Measurements from ENCODE around the gene PDIA2.

PDIA2 gene

DNA sequence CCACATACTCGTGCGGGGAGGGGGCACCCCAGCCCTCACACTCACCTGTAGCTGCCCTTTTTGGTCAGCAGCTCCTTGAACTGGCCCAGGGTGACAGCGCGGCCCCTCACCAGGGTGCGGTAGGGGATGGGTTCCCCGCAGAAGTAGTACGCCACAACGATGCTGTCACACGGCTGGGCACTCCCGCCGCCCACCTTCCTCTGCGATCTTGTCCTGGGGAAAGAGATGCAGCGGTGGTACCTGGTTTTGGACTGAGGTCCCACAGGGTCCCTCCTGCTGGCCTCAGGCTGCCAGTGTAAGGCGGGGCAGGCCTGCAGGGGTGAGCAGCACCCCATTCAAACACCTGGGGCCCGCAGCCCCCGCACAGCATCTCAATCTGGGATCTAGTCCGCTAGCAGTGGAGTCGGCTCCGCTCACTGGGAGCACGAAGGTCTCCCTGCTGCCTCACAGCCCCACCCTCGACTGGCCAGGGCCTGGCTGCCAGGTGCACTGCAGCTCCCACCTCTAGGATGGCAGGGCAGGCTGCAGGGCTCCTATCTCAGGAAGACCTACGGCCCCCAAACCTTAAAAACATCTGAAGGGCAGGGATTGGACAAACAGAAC lies 6.5 kb downstream of the PDIA2 start:
- 93 to 99% methylated on average over 18 to 19 of the region's 22 CpGs for WGBS, 2 experiments (ENCODE audit: insufficient coverage in 2 of 2)
- Histone ChIP-seq H3K36me3 (ENCODE audit: control insufficient read depth, insufficient read depth, low read length) (peaks cover 58% of the 10 kb centered on the region), H3K9me3 (ENCODE audit: control insufficient read depth, low read length) (no peaks in the 10 kb centered on the region), H3K27ac (ENCODE audit: low read depth, low read length, severe bottlenecking) (no peak overlapping the region), H3K4me3 (ENCODE audit: extremely low read depth, insufficient read depth, low read length, poor library complexity, severe bottlenecking) (no peak overlapping the region), H3K4me1 (ENCODE audit: control insufficient read depth, insufficient read depth, low read length, poor library complexity, severe bottlenecking) (no peaks in the 10 kb centered on the region)

DNA sequence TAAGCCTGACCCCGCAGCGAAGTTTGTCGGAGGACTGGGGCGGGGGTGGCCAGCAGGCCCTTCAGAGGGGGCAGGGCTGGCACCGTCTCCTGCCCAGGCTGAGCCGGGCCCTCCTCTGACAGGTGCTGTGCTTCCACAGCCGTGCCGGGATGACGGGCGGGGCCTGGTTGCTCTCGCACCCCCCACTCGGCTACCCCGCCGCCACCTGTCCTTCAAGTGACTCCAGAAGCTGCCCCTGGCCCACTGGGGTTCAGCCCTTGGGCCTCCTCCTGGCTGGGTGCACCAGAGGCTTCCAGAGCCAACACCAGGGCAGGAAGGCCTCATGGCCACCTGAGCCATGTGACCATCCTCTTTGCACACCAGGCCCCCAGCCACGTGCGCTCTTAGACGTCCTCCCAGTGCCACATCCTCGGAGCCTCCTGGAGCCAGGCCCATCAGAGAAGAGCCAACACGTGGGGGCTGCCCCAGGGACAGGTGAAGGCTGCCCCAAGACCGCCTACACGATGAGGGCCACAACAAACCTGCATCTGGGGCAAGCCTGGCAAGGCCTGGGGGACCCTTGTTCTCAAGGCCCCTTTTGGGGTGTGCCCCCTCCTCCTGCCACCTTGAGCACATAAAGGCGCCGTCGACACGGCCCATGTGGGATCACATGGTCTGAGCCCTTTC lies 7.2 kb downstream of the PDIA2 start:
- H3K36me3 ChIP-seq (ENCODE audit: control insufficient read depth, insufficient read depth, low read length), result peaks cover 58% of the 10 kb centered on the region
- H3K9me3 ChIP-seq (ENCODE audit: control insufficient read depth, low read length), result no peaks in the 10 kb centered on the region
- no peak overlapping the region for H3K4me3 ChIP-seq (ENCODE audit: extremely low read depth, insufficient read depth, low read length, poor library complexity, severe bottlenecking)
- no peak overlapping the region for H3K27ac ChIP-seq (ENCODE audit: low read depth, low read length, severe bottlenecking)
- H3K4me1 ChIP-seq (ENCODE audit: control insufficient read depth, insufficient read depth, low read length, poor library complexity, severe bottlenecking), result no peaks in the 10 kb centered on the region
- 97 to 98% methylated on average over 16 to 25 of the region's 25 CpGs for WGBS, 2 experiments (ENCODE audit: insufficient coverage in 2 of 2)

DNA sequence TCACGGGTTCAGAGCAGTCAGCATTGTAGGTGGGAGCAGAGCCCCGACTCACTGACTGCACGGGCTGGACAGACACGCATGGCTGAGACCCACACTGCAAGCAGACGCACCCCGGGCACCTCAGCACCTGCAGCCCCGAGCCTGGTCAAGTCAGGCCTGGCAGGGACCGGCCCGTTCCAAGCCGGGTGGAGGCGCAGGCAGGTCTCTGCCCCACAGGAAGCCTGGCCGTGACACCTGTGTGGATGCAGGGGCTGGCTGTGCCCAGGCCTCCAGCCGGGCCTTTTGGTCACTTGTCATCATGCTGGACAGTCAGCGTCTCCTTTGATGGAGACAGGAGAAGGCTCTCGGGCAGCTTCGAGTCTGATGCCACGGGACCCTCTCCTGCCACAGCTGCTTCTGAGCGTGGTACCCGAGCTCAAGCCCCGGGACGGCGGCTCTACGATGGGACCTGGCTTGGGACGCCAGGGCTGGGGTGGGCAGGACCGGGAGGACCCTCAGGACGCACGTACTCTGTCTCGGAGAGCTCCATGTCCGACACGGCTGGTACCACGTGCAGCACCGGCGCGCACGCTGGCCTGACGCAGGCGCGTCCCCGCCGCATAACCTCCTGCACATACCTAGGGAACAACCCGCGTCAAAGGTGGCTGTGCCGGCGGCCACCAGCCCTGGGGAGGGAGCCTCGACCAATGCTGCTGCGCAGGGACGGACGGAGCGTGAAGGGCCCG lies 7.9 kb downstream of the PDIA2 start:
- Histone ChIP-seq H3K27ac (ENCODE audit: low read depth, low read length, severe bottlenecking) (no peak overlapping the region), H3K4me3 (ENCODE audit: extremely low read depth, insufficient read depth, low read length, poor library complexity, severe bottlenecking) (no peak overlapping the region), H3K9me3 (ENCODE audit: control insufficient read depth, low read length) (no peaks in the 10 kb centered on the region), H3K36me3 (ENCODE audit: control insufficient read depth, insufficient read depth, low read length) (peaks cover 63% of the 10 kb centered on the region), H3K4me1 (ENCODE audit: control insufficient read depth, insufficient read depth, low read length, poor library complexity, severe bottlenecking) (no peaks in the 10 kb centered on the region)
- WGBS, 2 experiments (ENCODE audit: insufficient coverage in 2 of 2), result 96 to 97% methylated on average over 49 to 50 of the region's 50 CpGs

DNA sequence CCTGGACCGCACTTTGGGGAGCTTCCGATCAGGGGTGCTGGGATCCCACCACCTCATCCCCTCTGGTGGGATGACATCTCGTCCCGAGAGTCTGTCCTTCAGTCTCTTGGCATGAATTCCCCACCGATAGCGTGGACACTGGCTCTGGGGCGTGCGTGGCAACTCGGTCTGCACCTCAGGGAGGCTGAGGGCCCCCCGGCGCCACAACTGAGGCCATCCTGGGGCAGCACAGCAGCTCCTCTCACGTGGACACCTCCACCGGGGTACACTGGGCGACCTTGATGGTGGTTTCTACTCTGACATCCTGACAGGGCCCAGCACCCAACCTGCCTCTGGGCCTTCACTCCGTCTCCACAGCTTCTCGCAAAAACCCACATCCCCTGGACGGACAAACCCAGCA lies 8.6 kb downstream of the PDIA2 start:
- H3K9me3 ChIP-seq (ENCODE audit: control insufficient read depth, low read length), result no peaks in the 10 kb centered on the region
- WGBS, 2 experiments (ENCODE audit: insufficient coverage in 2 of 2), result 89% methylated on average over 15 to 17 of the region's 17 CpGs
- H3K27ac ChIP-seq (ENCODE audit: low read depth, low read length, severe bottlenecking), result no peak overlapping the region
- H3K4me1 ChIP-seq (ENCODE audit: control insufficient read depth, insufficient read depth, low read length, poor library complexity, severe bottlenecking), result no peaks in the 10 kb centered on the region
- no peak overlapping the region for H3K4me3 ChIP-seq (ENCODE audit: extremely low read depth, insufficient read depth, low read length, poor library complexity, severe bottlenecking)
- peaks cover 65% of the 10 kb centered on the region for H3K36me3 ChIP-seq (ENCODE audit: control insufficient read depth, insufficient read depth, low read length)

DNA sequence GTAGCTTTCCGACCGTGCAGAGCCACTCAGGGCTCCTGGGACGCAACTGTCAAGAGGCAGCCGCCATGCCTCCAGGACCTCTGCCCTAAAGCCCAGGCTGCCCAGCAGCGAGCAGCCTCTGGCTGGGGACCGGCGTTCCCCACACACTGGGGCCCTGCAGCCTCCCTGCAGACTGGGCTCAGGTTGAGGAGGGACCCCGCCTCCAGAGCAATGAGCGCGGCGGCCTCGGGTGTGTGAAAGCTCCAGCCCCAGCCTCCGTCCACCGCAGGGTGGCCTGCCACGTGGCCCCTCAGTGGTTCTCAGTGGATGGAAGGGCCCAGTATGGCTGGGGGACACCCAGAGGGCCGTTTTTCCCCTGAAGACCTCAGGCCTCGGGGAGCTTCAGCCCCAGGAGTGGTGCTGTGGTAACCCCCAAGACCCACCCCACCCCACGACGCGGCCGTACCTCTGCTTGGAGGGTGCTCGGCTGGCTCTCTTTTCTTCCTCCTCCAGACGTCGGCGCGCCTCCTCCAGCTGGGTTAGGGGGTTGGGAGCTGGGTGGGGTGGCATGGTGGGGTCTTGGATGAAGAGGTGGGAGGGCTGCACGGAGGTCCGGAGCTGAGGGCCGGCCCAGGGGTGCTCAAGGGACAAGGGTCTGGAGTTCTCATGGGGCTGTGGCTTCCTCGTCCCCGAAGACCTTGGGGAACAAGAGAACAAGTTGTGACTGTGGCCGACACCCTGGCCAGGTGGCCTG lies 10.2 kb downstream of the PDIA2 start:
- Histone ChIP-seq H3K4me1 (ENCODE audit: control insufficient read depth, insufficient read depth, low read length, poor library complexity, severe bottlenecking) (no peaks in the 10 kb centered on the region), H3K9me3 (ENCODE audit: control insufficient read depth, low read length) (no peaks in the 10 kb centered on the region), H3K36me3 (ENCODE audit: control insufficient read depth, insufficient read depth, low read length) (peaks cover 63% of the 10 kb centered on the region), H3K4me3 (ENCODE audit: extremely low read depth, insufficient read depth, low read length, poor library complexity, severe bottlenecking) (no peak overlapping the region), H3K27ac (ENCODE audit: low read depth, low read length, severe bottlenecking) (no peak overlapping the region)
- 95 to 97% methylated on average over 15 to 21 of the region's 32 CpGs for WGBS, 2 experiments (ENCODE audit: insufficient coverage in 2 of 2)

DNA sequence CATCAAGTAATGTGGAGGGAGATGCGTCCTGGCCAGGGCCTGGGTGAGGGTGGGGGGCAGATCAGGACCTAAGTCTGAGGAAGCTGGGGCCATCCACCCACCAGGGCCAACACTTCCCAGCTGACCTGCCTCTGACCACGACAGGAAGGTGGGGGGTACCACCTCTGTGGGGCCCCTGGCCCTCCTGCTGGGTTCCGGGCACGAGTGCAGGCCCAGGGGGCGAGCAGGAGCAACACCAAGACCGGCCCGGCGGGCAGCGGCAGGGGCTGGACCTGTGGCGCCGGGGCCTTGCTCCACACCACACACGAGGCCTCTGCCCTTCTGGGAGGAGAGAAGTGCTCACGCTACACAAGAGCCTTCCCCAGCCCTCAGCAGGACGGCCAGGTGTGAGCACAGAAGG lies 13.3 kb downstream of the PDIA2 start:
- H3K4me3 ChIP-seq (ENCODE audit: extremely low read depth, insufficient read depth, low read length, poor library complexity, severe bottlenecking), result no peak overlapping the region
- peaks cover 63% of the 10 kb centered on the region for H3K36me3 ChIP-seq (ENCODE audit: control insufficient read depth, insufficient read depth, low read length)
- H3K9me3 ChIP-seq (ENCODE audit: control insufficient read depth, low read length), result no peaks in the 10 kb centered on the region
- 94 to 97% methylated on average over 13 to 14 of the region's 14 CpGs for WGBS, 2 experiments (ENCODE audit: insufficient coverage in 2 of 2)
- no peak overlapping the region for H3K27ac ChIP-seq (ENCODE audit: low read depth, low read length, severe bottlenecking)
- no peaks in the 10 kb centered on the region for H3K4me1 ChIP-seq (ENCODE audit: control insufficient read depth, insufficient read depth, low read length, poor library complexity, severe bottlenecking)

DNA sequence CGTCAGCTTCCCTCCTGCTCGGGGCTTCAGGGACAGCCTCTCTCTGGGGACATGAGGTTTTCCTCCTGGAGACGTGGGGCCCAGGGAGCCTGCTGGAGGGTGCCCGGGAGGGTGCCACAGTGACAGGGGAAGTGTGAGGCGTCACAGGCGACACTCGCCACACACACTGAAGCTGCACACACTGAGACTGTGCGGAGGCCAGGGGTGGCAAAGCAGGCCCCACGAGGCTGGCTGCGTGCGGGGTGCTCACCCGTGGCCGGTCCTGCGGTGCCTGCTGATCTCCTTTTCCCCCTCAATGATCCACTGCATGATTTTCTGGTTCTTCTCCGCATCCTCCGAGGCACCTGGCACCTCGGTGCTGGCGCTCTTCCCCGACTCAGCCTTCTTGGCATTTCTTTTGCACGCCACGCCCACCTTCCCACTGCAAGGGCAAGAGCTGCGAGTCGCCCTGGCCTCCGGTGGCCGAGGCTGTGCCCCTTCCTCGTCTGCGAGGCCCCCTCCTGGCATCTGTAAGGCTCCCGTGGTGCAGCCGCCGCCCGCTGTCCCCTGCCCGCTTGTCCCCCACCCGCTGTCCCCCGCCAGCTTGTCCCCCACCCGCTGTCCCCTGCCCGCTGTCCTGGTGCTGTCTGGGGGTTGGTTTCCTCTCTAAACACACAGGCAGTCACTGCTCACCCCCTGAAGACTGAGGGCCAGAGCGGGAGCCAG lies 14.0 kb downstream of the PDIA2 start:
- WGBS, 2 experiments (ENCODE audit: insufficient coverage in 2 of 2), result 94 to 96% methylated on average over 29 of the region's 37 CpGs
- Histone ChIP-seq H3K36me3 (ENCODE audit: control insufficient read depth, insufficient read depth, low read length) (peaks cover 60% of the 10 kb centered on the region), H3K4me1 (ENCODE audit: control insufficient read depth, insufficient read depth, low read length, poor library complexity, severe bottlenecking) (no peaks in the 10 kb centered on the region)

DNA sequence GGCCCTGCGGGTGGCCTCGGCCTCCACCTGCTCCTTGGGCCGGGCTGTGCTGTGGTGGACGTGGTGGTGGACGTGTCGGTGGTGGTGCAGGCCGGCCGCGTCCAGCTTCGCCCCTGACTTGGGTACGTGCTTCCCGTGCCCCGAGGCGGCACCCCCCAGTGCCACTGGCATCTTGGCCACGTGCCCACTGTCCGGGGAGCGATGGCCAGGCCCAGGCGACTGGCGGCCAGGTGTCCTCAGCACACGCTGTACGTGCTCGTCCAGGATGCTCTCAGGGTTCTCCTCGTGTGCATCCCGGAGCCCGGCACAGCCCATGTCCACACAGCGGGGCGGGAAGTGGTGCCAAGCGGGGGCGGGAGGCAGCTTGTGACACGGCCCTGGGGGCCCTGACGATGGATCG lies 14.9 kb downstream of the PDIA2 start:
- Histone ChIP-seq H3K4me3 (ENCODE audit: extremely low read depth, insufficient read depth, low read length, poor library complexity, severe bottlenecking) (no peak overlapping the region), H3K4me1 (ENCODE audit: control insufficient read depth, insufficient read depth, low read length, poor library complexity, severe bottlenecking) (no peaks in the 10 kb centered on the region), H3K36me3 (ENCODE audit: control insufficient read depth, insufficient read depth, low read length) (peaks cover 60% of the 10 kb centered on the region), H3K27ac (ENCODE audit: low read depth, low read length, severe bottlenecking) (no peak overlapping the region), H3K9me3 (ENCODE audit: control insufficient read depth, low read length) (no peaks in the 10 kb centered on the region)
- WGBS, 2 experiments (ENCODE audit: insufficient coverage in 2 of 2), result 98 to 99% methylated on average over 24 to 32 of the region's 32 CpGs

More for the DNA sequence above, 14.0 kb downstream of the PDIA2 start:
- no peaks in the 10 kb centered on the region for H3K9me3 ChIP-seq (ENCODE audit: control insufficient read depth, low read length)
- no peak overlapping the region for H3K4me3 ChIP-seq (ENCODE audit: extremely low read depth, insufficient read depth, low read length, poor library complexity, severe bottlenecking)
- no peak overlapping the region for H3K27ac ChIP-seq (ENCODE audit: low read depth, low read length, severe bottlenecking)

DNA sequence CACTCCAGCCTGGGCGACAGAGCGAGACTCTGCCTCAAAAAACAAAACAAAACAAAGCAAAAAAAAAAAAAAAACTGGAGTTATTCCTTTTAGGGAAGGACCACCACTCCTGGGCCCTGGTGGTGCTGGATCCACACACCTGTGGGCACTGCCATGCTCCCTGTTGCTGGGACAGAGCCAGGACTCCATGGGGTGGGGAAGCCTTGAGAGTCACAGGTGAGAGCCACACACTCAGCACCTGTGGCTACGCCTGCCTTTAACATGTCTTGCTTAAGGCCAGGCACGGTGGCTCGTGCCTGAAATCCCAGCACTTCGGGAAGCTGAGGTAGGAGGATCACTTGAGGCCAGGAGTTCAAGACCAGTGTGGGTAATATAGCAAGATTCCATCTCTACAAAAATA lies 18.3 kb downstream of the PDIA2 start:
- Histone ChIP-seq H3K9me3 (ENCODE audit: control insufficient read depth, low read length) (no peaks in the 10 kb centered on the region), H3K27ac (ENCODE audit: low read depth, low read length, severe bottlenecking) (no peak overlapping the region), H3K4me1 (ENCODE audit: control insufficient read depth, insufficient read depth, low read length, poor library complexity, severe bottlenecking) (no peaks in the 10 kb centered on the region), H3K4me3 (ENCODE audit: extremely low read depth, insufficient read depth, low read length, poor library complexity, severe bottlenecking) (no peak overlapping the region), H3K36me3 (ENCODE audit: control insufficient read depth, insufficient read depth, low read length) (peaks cover 63% of the 10 kb centered on the region)
- WGBS, 2 experiments (ENCODE audit: insufficient coverage in 2 of 2), result 100% methylated on average over 1 to 5 of the region's 6 CpGs

DNA sequence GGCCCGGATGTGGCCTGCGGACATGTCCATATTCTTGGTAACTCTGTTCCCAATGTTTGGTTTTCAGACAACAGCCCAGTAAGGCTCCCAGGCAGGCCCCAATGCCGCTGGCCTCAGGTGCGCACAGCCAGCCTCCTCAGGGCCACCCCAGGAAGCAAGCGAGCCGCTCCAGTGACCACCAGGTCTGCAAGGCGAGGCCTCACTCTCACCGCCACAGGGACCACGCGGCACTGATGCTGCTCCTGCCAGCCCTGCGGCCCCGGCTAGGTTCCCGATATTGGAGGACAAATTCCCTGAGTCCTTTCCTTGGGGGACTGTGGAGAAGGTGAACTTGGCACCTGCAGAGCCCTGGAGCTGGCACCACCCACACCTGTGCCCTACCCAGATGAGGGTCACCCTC lies 19.0 kb downstream of the PDIA2 start:
- Histone ChIP-seq H3K4me1 (ENCODE audit: control insufficient read depth, insufficient read depth, low read length, poor library complexity, severe bottlenecking) (no peaks in the 10 kb centered on the region), H3K4me3 (ENCODE audit: extremely low read depth, insufficient read depth, low read length, poor library complexity, severe bottlenecking) (no peak overlapping the region), H3K9me3 (ENCODE audit: control insufficient read depth, low read length) (no peaks in the 10 kb centered on the region), H3K27ac (ENCODE audit: low read depth, low read length, severe bottlenecking) (no peak overlapping the region), H3K36me3 (ENCODE audit: control insufficient read depth, insufficient read depth, low read length) (peaks cover 63% of the 10 kb centered on the region)
- WGBS, 2 experiments (ENCODE audit: insufficient coverage in 2 of 2), result 95 to 97% methylated on average over 6 to 13 of the region's 13 CpGs

All from mesodermal cell (in vitro differentiated cells).